HTERT RPE-1 (cell line): Measurements from ENCODE around the gene SCGB3A1.

Source experiments
- in situ Hi-C: fragments of 300-500 bp; cut with MboI; formaldehyde crosslinking; loops from 4 replicates; pipeline ENCODE4 v1.14.3; 2020; ENCODE audit warnings: low sequenced_read_pairs

SCGB3A1 gene

GRCh38 chr5:180591311-180591887, at the start of gene SCGB3A1:
Gene SCGB3A1 (minus strand): TSS chr5:180591499. CDS start chr5:180591462, 37 bp downstream.
- in situ Hi-C loops: no loop called here

GRCh38 chr5:180640611-180640860, 49.2 kb upstream of the SCGB3A1 start:
- in situ Hi-C loops: no loop called here

- in situ Hi-C loops: no loop called here
Measured at GRCh38 chr5:180639741-180640610, 48.7 kb upstream of the SCGB3A1 start.

GRCh38 chr5:180639287-180639686, 48.0 kb upstream of the SCGB3A1 start:
- in situ Hi-C loops: no loop called here

GRCh38 chr5:180637962-180638680, 46.8 kb upstream of the SCGB3A1 start:
- in situ Hi-C loops: no loop called here

- in situ Hi-C loops: no loop called here
Measured at GRCh38 chr5:180636403-180637075, 45.2 kb upstream of the SCGB3A1 start.

GRCh38 chr5:180636016-180636402, 44.7 kb upstream of the SCGB3A1 start:
- in situ Hi-C loops: no loop called here

GRCh38 chr5:180633283-180634177, 42.2 kb upstream of the SCGB3A1 start:
- in situ Hi-C loops: no loop called here

- in situ Hi-C loops: no loop called here
Measured at GRCh38 chr5:180632768-180633167, 41.5 kb upstream of the SCGB3A1 start.

GRCh38 chr5:180631549-180632383, 40.5 kb upstream of the SCGB3A1 start:
- in situ Hi-C loops: no loop called here

- in situ Hi-C loops: no loop called here
Measured at GRCh38 chr5:180630426-180630825, 39.1 kb upstream of the SCGB3A1 start.

- in situ Hi-C loops: no loop called here
Measured at GRCh38 chr5:180629831-180630382, 38.6 kb upstream of the SCGB3A1 start.

- in situ Hi-C loops: no loop called here
Measured at GRCh38 chr5:180628827-180629750, 37.8 kb upstream of the SCGB3A1 start.

GRCh38 chr5:180628211-180628610, 36.9 kb upstream of the SCGB3A1 start:
- in situ Hi-C loops: no loop called here

- in situ Hi-C loops: no loop called here
Measured at GRCh38 chr5:180627386-180628120, 36.3 kb upstream of the SCGB3A1 start.

GRCh38 chr5:180626661-180627385, 35.5 kb upstream of the SCGB3A1 start:
- in situ Hi-C loops: no loop called here
